Endothelial cell of umbilical vein (primary cell): ENCODE measurements around the gene ZKSCAN1. TPM values are rescaled to one million over a fixed set of nuclear protein-coding genes. Genes with fewer than 3 reads are reported as not detected.

Experiments used
- BruUV-seq: library from RNA; stranded (reverse); fragments of 400-500 nt; replicated peaks from 2 replicates; lab custom pipeline; 2021; lab: Mats Ljungman, UMichigan
- CTCF ChIA-PET: fragments of 300-600, 350-600 bp; sonication (Branson Sonifier 250); formaldehyde crosslinking; loops from one replicate; lab custom pipeline; 2021; ENCODE audit warnings: antibody characterized with exemption, inconsistent platforms; lab: Charles Lee
- POLR2A ChIA-PET: fragments of 300-600, 350-600 bp; sonication (Branson Sonifier 250); formaldehyde crosslinking; loops from one replicate; lab custom pipeline; 2021; ENCODE audit warnings: antibody characterized with exemption, inconsistent platforms; lab: Charles Lee
- DNase-seq: peaks from one replicate; pipeline ENCODE4 v3.0.0-alpha.2; 2011; ENCODE audit warnings: low read depth, low spot score
- FAIRE-seq: peaks from 2 replicates; lab custom pipeline; 2011; peaks lifted over from hg19 to GRCh38; lab: Jason Lieb, UNC
- H2AFZ ChIP-seq: 2 replicates; pipeline ENCODE4 v1.6.0; 2012; ENCODE audit warnings: low read depth, low read length, control low read depth, inconsistent platforms
- H3K27ac ChIP-seq: 2 replicates; pipeline ENCODE4 v1.5.1; 2011; ENCODE audit warnings: low read depth, mild to moderate bottlenecking, control low read depth, low read length, moderate library complexity; ENCODE audit not compliant: insufficient read depth
- H3K27me3 ChIP-seq, 2 experiments: 2 replicates each; pipeline versions ENCODE4 v1.6.0 to v1.6.1; 2011; ENCODE audit warnings: low read length in 2 of 2, mixed read lengths in 1 of 2; ENCODE audit not compliant: control insufficient read depth in 2 of 2, insufficient read depth in 2 of 2
- H3K36me3 ChIP-seq, 2 experiments: 2 replicates in 1 of 2; 3 replicates in 1 of 2; pipeline ENCODE4 v1.5.1; 2011; ENCODE audit warnings: low read length in 2 of 2, mild to moderate bottlenecking in 1 of 2, moderate library complexity in 1 of 2; ENCODE audit not compliant: control insufficient read depth in 2 of 2, insufficient read depth in 2 of 2; ENCODE audit errors: extremely low read depth in 1 of 2
- H3K4me1 ChIP-seq: 3 replicates; pipeline ENCODE4 v1.5.1; 2011; ENCODE audit warnings: mild to moderate bottlenecking, low read length; ENCODE audit not compliant: control insufficient read depth, insufficient read depth; ENCODE audit errors: extremely low read depth
- H3K4me2 ChIP-seq: 2 replicates; pipeline ENCODE4 v1.6.1; 2011; ENCODE audit warnings: low read length, control low read depth, mixed read lengths; ENCODE audit not compliant: insufficient read depth
- H3K4me3 ChIP-seq, 3 experiments: fragments of 200-600 bp in 1 of 3; sonication (generic), shearing (Covaris generic) in 1 of 3; replicated peaks in 1 of 3; 2 replicates each; pipeline ENCODE4 v1.5.1; 2011 to 2016; ENCODE audit warnings: control low read depth in 3 of 3, low read length in 3 of 3, mild to moderate bottlenecking in 2 of 3, inconsistent platforms in 1 of 3, low read depth in 1 of 3, moderate library complexity in 1 of 3; ENCODE audit not compliant: insufficient read depth in 1 of 3
- H3K79me2 ChIP-seq: 2 replicates; pipeline ENCODE4 v1.6.0; 2012; ENCODE audit warnings: low read length, inconsistent platforms; ENCODE audit not compliant: control insufficient read depth, insufficient read depth
- H3K9ac ChIP-seq: replicated peaks from 2 replicates; pipeline ENCODE3; 2011; ENCODE audit warnings: low read length, control low read depth; ENCODE audit not compliant: insufficient read depth; ENCODE audit errors: extremely low read depth
- H3K9me1 ChIP-seq: replicated peaks from 3 replicates; pipeline ENCODE4 v1.6.0; 2011; ENCODE audit warnings: mild to moderate bottlenecking, low read length; ENCODE audit not compliant: control insufficient read depth, insufficient read depth; ENCODE audit errors: extremely low read depth
- H3K9me3 ChIP-seq: replicated peaks from 2 replicates; pipeline ENCODE4 v1.5.1; 2012; ENCODE audit warnings: low read length, inconsistent platforms; ENCODE audit not compliant: control insufficient read depth, insufficient read depth
- H4K20me1 ChIP-seq: replicated peaks from 2 replicates; pipeline ENCODE3; 2011; ENCODE audit warnings: mild to moderate bottlenecking, low read length; ENCODE audit not compliant: control insufficient read depth, insufficient read depth; ENCODE audit errors: extremely low read depth
- CTCF ChIP-seq, 2 donors: IDR thresholded peaks; 1 replicate in 1 of 2; 2 replicates in 1 of 2; pipeline ENCODE4 v1.5.1; 2011; ENCODE audit warnings: low read length in 2 of 2, mild to moderate bottlenecking in 2 of 2, moderate library complexity in 2 of 2, control low read depth in 1 of 2, inconsistent platforms in 1 of 2, low read depth in 1 of 2; ENCODE audit not compliant: insufficient read depth in 1 of 2; ENCODE audit errors: extremely low read depth in 1 of 2
- EZH2 ChIP-seq: IDR thresholded peaks from 2 replicates; pipeline ENCODE4 v1.6.1; 2012; ENCODE audit warnings: borderline replicate concordance, low read depth, mild to moderate bottlenecking, moderate library complexity, low read length, inconsistent platforms; ENCODE audit not compliant: severe bottlenecking
- FOS ChIP-seq: IDR thresholded peaks from 2 replicates; pipeline ENCODE4 v1.6.1; 2011; ENCODE audit warnings: mild to moderate bottlenecking, low read length, moderate library complexity, borderline replicate concordance; ENCODE audit not compliant: insufficient read depth
- GATA2 ChIP-seq: IDR thresholded peaks from 2 replicates; pipeline ENCODE4 v1.7.0; 2011; ENCODE audit warnings: low read depth, mild to moderate bottlenecking, moderate library complexity, mixed read lengths, low read length; ENCODE audit not compliant: insufficient read length, insufficient read depth
- JUN ChIP-seq: IDR thresholded peaks from 2 replicates; pipeline ENCODE4 v1.6.1; 2011; ENCODE audit warnings: borderline replicate concordance, low read depth; ENCODE audit not compliant: insufficient read length, insufficient read depth
- MAX ChIP-seq: IDR thresholded peaks from 2 replicates; pipeline ENCODE4 v1.6.1; 2011; ENCODE audit not compliant: insufficient read depth, insufficient read length
- MYC ChIP-seq: IDR thresholded peaks from one replicate; pipeline ENCODE4 v1.6.1; 2011; ENCODE audit warnings: mild to moderate bottlenecking, low read depth, low read length
- POLR2A ChIP-seq: IDR thresholded peaks from 2 replicates; pipeline ENCODE4 v1.6.1; 2012; ENCODE audit warnings: low read depth, mild to moderate bottlenecking, control low read depth, low read length
- POLR2AphosphoS5 ChIP-seq: IDR thresholded peaks from 2 replicates; pipeline ENCODE4 v1.6.1; 2012; ENCODE audit warnings: low read depth, mild to moderate bottlenecking, control low read depth, low read length, moderate library complexity; ENCODE audit not compliant: insufficient read depth
- dilution Hi-C: fragments of 300-500 bp; cut with MboI; formaldehyde crosslinking; loops from one replicate; pipeline ENCODE4 v1.15.0; 2019; ENCODE audit warnings: low sequenced_read_pairs; ENCODE audit not compliant: extremely low pct_ligation_motif_present
- intact Hi-C: fragments of 100-400 bp; cut with micrococcal nuclease; formaldehyde crosslinking; loops from one replicate; pipeline ENCODE4 v1.10.0; 2022
- polyA plus RNA-seq, 4 experiments: library from polyadenylated mRNA; depleted of rRNA in 3 of 4; stranded (reverse) in 3 of 4; unstranded in 1 of 4; fragments of >200 nt; gene quantifications; 2 replicates each; pipeline versions ENCODE4 v1.2.1 to v1.2.3, GENCODE V29; 2011 to 2012; ENCODE audit warnings: missing spikeins in 1 of 4
- total RNA-seq: library from RNA; stranded (reverse); gene quantifications from 2 replicates; pipeline ENCODE4 v1.2.3, GENCODE V29; 2021

ZKSCAN1 gene
- total and polyA plus RNA-seq, 2 donors (not counting 3 experiments of a cell fraction or from before 2014, with no cell fraction given) = 12.3 to 57.8 TPM

GRCh38 chr7:99987846-99988245 is 27.6 kb upstream of the ZKSCAN1 start:
- FAIRE-seq = no peak
- ChIA-PET CTCF (interaction anchor here (0.7 to 7.9 kb wide), 4 partner anchors 9 to 409 kb away, joined by 3 to 153 read pairs (median 26); partner anchors contain the start of gene TRIM4), POLR2A (no interaction called here)
- no peak for DNase-seq
- H3K36me3 ChIP-seq = no peaks in the 10 kb centered on the region
- H3K79me2 ChIP-seq = no peaks in the 10 kb centered on the region
- no peaks in the 10 kb centered on the region for H3K9me3 ChIP-seq
- H3K27ac ChIP-seq = no peak overlapping the region
- H3K27me3 ChIP-seq = peaks cover 12 to 13% of the 10 kb centered on the region in 2 experiments
- intact Hi-C loops = no loop called here
- no peak overlapping the region for H3K4me3 ChIP-seq
- H2AFZ ChIP-seq = no peak overlapping the region
- TF ChIP-seq FOS = no peak
- no peak for TF ChIP-seq EZH2
- no peak for TF ChIP-seq CTCF (IDR thresholded peaks at IDR 0.05; ENCODE audit: extremely low read depth in 1 of 2, insufficient read depth in 1 of 2, low read depth in 1 of 2, low read length in 2 of 2)
- no peak for TF ChIP-seq MAX
- no peak for TF ChIP-seq MYC
- no peak for TF ChIP-seq POLR2AphosphoS5
- no peak for TF ChIP-seq POLR2A
- no peak for TF ChIP-seq GATA2
- no peak for TF ChIP-seq JUN
- no peaks in the 10 kb centered on the region for H4K20me1 ChIP-seq
- no peaks in the 10 kb centered on the region for H3K4me1 ChIP-seq
- BruUV-seq = no TSS peak
- no peak overlapping the region for H3K4me2 ChIP-seq
- dilution Hi-C loops = no loop called here
- no peak overlapping the region for H3K9ac ChIP-seq
- H3K9me1 ChIP-seq = no peaks in the 10 kb centered on the region
